Tibial nerve (tissue), 4 donors: ENCODE data around the gene MYRIP. TPM values are rescaled to one million over a fixed set of nuclear protein-coding genes. Genes with fewer than 3 reads are reported as not detected.

Experiments
- DNase-seq, 2 donors: peaks; one replicate each; pipeline ENCODE4 v3.0.0-alpha.2; 2019; ENCODE audit warnings: low spot score in 2 of 2
- H3K27ac ChIP-seq, 4 donors: fragments of 200-600 bp; sonication (generic) in 3 of 4; one replicate each; pipeline ENCODE4 v1.5.1; 2017 to 2019; ENCODE audit warnings: mild to moderate bottlenecking in 1 of 4
- H3K27me3 ChIP-seq, 2 donors: fragments of 200-600 bp; sonication (generic) in 1 of 2; one replicate each; pipeline versions ENCODE4 v1.5.1 to v1.6.0; 2017 to 2019
- H3K36me3 ChIP-seq, 3 donors: fragments of 200-600 bp; sonication (generic); one replicate each; pipeline ENCODE4 v1.5.1; 2018 to 2019
- H3K4me1 ChIP-seq, 4 donors: fragments of 200-600 bp; sonication (generic) in 3 of 4; one replicate each; pipeline ENCODE4 v1.5.1; 2017 to 2019
- H3K4me3 ChIP-seq, 4 donors: fragments of 200-600 bp; sonication (generic) in 3 of 4; one replicate each; pipeline ENCODE4 v1.5.1; 2017 to 2019; ENCODE audit warnings: mild to moderate bottlenecking in 1 of 4, moderate library complexity in 1 of 4
- H3K9me3 ChIP-seq, 4 donors: fragments of 200-600 bp; sonication (generic) in 3 of 4; one replicate each; pipeline ENCODE4 v1.5.1; 2017 to 2019
- CTCF ChIP-seq, 5 experiments: fragments of 200-600 bp in 3 of 5; fragments of 450-650 bp in 2 of 5; sonication (generic) in 3 of 5; IDR thresholded peaks; one replicate each; pipeline ENCODE4 v1.5.1; 2016 to 2019; ENCODE audit warnings: antibody characterized with exemption in 5 of 5, mild to moderate bottlenecking in 3 of 5, moderate library complexity in 2 of 5
- EP300 ChIP-seq, 2 donors: sonication (generic); formaldehyde crosslinking; IDR thresholded peaks; one replicate each; pipeline ENCODE4 v1.6.1; 2017; ENCODE audit warnings: antibody characterized with exemption in 2 of 2, mild to moderate bottlenecking in 1 of 2
- POLR2A ChIP-seq, 2 donors: fragments of 450-650 bp; IDR thresholded peaks; one replicate each; pipeline ENCODE4 v1.6.1; 2017; ENCODE audit warnings: antibody characterized with exemption in 2 of 2, mild to moderate bottlenecking in 2 of 2, moderate library complexity in 2 of 2
- WGBS, 2 donors: methylation state at CpG; one replicate each; pipeline ENCODE4 v1.1.5; 2018; 5-methylcytosine and 5-hydroxymethylcytosine counted together
- total RNA-seq, 4 donors: library from RNA; depleted of rRNA; stranded (reverse); fragments of >200 nt; gene quantifications; one replicate each; pipeline ENCODE4 v1.1.0, GENCODE V29; 2016

Gene MYRIP
- total RNA-seq, 4 donors from 2014 or later = 2.9 to 12.0 (median 9.9) TPM

GRCh38 chr3:40224796-40225515 lies 415.5 kb downstream of the MYRIP start:
- H3K36me3 ChIP-seq = peaks cover 0 to 11% (median 0%) of the 10 kb centered on the region in 3 donors
- no peak overlapping the region for H3K4me3 ChIP-seq
- H3K4me1 ChIP-seq = no peaks in the 10 kb centered on the region
- no peak for DNase-seq
- no peaks in the 10 kb centered on the region for H3K9me3 ChIP-seq
- H3K27me3 ChIP-seq = no peaks in the 10 kb centered on the region
- no peak overlapping the region for H3K27ac ChIP-seq
- TF ChIP-seq EP300 (IDR thresholded peaks at IDR 0.05) (no peak), CTCF (IDR thresholded peaks at IDR 0.05) (no peak), POLR2A (IDR thresholded peaks at IDR 0.05) (no peak)
- WGBS, 2 donors = 90 to 92% methylated on average over 6 of the region's 6 CpGs

GRCh38 chr3:40226636-40227035 lies 417.2 kb downstream of the MYRIP start:
- TF ChIP-seq CTCF (IDR thresholded peaks at IDR 0.05) (no peak), EP300 (IDR thresholded peaks at IDR 0.05) (no peak), POLR2A (IDR thresholded peaks at IDR 0.05) (no peak)
- 85 to 86% methylated on average over 5 of the region's 5 CpGs for WGBS, 2 donors
- Histone ChIP-seq H3K4me1 (no peaks in the 10 kb centered on the region), H3K27ac (no peak overlapping the region), H3K27me3 (no peaks in the 10 kb centered on the region), H3K4me3 (no peak overlapping the region), H3K36me3 (peaks cover 0 to 17% (median 0%) of the 10 kb centered on the region in 3 donors), H3K9me3 (no peaks in the 10 kb centered on the region)
- no peak for DNase-seq

- Histone ChIP-seq H3K4me3 (no peak overlapping the region), H3K4me1 (no peaks in the 10 kb centered on the region), H3K36me3 (peaks cover 0 to 25% (median 0%) of the 10 kb centered on the region in 3 donors), H3K27ac (no peak overlapping the region), H3K9me3 (no peaks in the 10 kb centered on the region), H3K27me3 (no peaks in the 10 kb centered on the region)
- 76 to 82% methylated on average over 5 of the region's 5 CpGs for WGBS, 2 donors
- TF ChIP-seq EP300 (IDR thresholded peaks at IDR 0.05) (no peak), POLR2A (IDR thresholded peaks at IDR 0.05) (no peak)
- no peak for DNase-seq
Observed at GRCh38 chr3:40228792-40229350, 419.5 kb downstream of the MYRIP start.

- no peak overlapping the region for H3K27ac ChIP-seq
- no peaks in the 10 kb centered on the region for H3K4me1 ChIP-seq
- H3K27me3 ChIP-seq = no peaks in the 10 kb centered on the region
- H3K36me3 ChIP-seq = peaks cover 0 to 30% (median 0%) of the 10 kb centered on the region in 3 donors
- TF ChIP-seq CTCF (IDR thresholded peaks at IDR 0.05) = no peak
- TF ChIP-seq POLR2A (IDR thresholded peaks at IDR 0.05) = no peak
- no peak for TF ChIP-seq EP300 (IDR thresholded peaks at IDR 0.05)
- no peak for DNase-seq
- no peaks in the 10 kb centered on the region for H3K9me3 ChIP-seq
- WGBS, 2 donors = 69 to 77% methylated on average over 6 of the region's 6 CpGs
- H3K4me3 ChIP-seq = no peak overlapping the region
Observed at GRCh38 chr3:40229386-40229785, 420.0 kb downstream of the MYRIP start.

DNA sequence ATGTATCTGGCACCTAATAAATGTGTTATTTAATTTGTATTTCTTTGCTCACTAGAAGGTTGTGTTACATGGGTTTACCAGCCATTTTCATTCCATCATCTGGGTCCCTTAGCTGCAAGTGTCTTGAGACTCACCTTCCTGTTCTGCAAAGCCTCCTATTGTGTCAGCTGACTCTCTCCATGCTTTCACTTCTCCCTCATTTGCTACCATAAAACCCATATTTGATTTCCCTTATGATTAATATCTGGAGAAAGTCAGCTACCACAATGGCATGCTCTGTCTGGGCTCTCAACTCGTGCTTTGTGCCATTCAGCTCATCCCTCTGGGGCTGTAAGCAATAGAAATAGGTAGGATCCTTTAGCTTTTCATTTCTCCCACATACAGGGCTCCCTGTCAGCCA lies 420.6 kb downstream of the MYRIP start:
- H3K9me3 ChIP-seq = no peaks in the 10 kb centered on the region

More for the DNA sequence above, 420.6 kb downstream of the MYRIP start:
- H3K27me3 ChIP-seq = no peaks in the 10 kb centered on the region
- no peak overlapping the region for H3K27ac ChIP-seq
- no peaks in the 10 kb centered on the region for H3K4me1 ChIP-seq
- peaks cover 0 to 31% (median 0%) of the 10 kb centered on the region in 3 donors for H3K36me3 ChIP-seq
- WGBS, 2 donors = 45 to 46% methylated on average over 1 of the region's 1 CpG
- no peak for TF ChIP-seq EP300 (IDR thresholded peaks at IDR 0.05)
- no peak for TF ChIP-seq CTCF (IDR thresholded peaks at IDR 0.05)
- TF ChIP-seq POLR2A (IDR thresholded peaks at IDR 0.05) = no peak
- no peak overlapping the region for H3K4me3 ChIP-seq
- no peak for DNase-seq
